Adipose tissue (tissue), 3 donors: Measurements from ENCODE around the gene RPL22. TPM values are rescaled to one million over a fixed set of nuclear protein-coding genes. Genes with fewer than 3 reads are reported as not detected.

ENCODE experiments used
- H3K27ac ChIP-seq: one replicate; pipeline ENCODE4 v1.5.1; 2013; ENCODE audit warnings: low read depth, low read length
- WGBS, 3 donors: extraction: QIAGEN DNeasy Blood & Tissue Kit; methylation state at CpG; one replicate each; pipeline ENCODE4 v1.1.7; 2013; 5-methylcytosine and 5-hydroxymethylcytosine counted together
- polyA plus RNA-seq, 3 donors: library from polyadenylated mRNA; stranded (reverse); fragments of 200-250 nt; gene quantifications; one replicate each; pipeline ENCODE4 v1.2.3, GENCODE V29; 2013
- donor health status: healthy with polysubstance abuse.
- donor health status: Bipolar disorder and iron deficiency.
- donor health status: healthy.

RPL22 gene
- polyA plus RNA-seq, 3 donors: 159 to 575 (median 286) TPM

GRCh38 chr1:6180268-6180706, 19.1 kb downstream of the RPL22 start, which contains the start of gene CHD5:
Gene CHD5 (minus strand): TSS chr1:6180321. CDS start chr1:6180023, 298 bp downstream.
- H3K27ac ChIP-seq: no peak within 1 kb of the TSS
- WGBS, 3 donors: 0 to 3% (median 1%) methylated on average over 47 to 57 of the region's 57 CpGs

GRCh38 chr1:6179564-6180175, 19.7 kb downstream of the RPL22 start:
- H3K27ac ChIP-seq: no peak overlapping the region
- 0 to 1% (median 0%) methylated on average over 14 to 90 of the region's 92 CpGs for WGBS, 3 donors

GRCh38 chr1:6178751-6179563, 20.4 kb downstream of the RPL22 start:
- 3 to 8% (median 5%) methylated on average over 34 to 51 of the region's 51 CpGs for WGBS, 3 donors
- H3K27ac ChIP-seq: no peak overlapping the region

- H3K27ac ChIP-seq: no peak overlapping the region
- WGBS, 3 donors: 63 to 78% (median 77%) methylated on average over 18 of the region's 18 CpGs
Observed at GRCh38 chr1:6177681-6178380, 21.6 kb downstream of the RPL22 start.

GRCh38 chr1:6176779-6177178, 22.6 kb downstream of the RPL22 start:
- 64 to 68% (median 67%) methylated on average over 5 of the region's 5 CpGs for WGBS, 3 donors
- no peak overlapping the region for H3K27ac ChIP-seq

GRCh38 chr1:6175411-6175828, 24.0 kb downstream of the RPL22 start:
- no peak overlapping the region for H3K27ac ChIP-seq
- 84 to 97% (median 93%) methylated on average over 6 of the region's 6 CpGs for WGBS, 3 donors

- WGBS, 3 donors: 82 to 97% (median 95%) methylated on average over 5 of the region's 5 CpGs
- no peak overlapping the region for H3K27ac ChIP-seq
Observed at GRCh38 chr1:6174621-6175410, 24.6 kb downstream of the RPL22 start.

GRCh38 chr1:6172549-6172948, 26.8 kb downstream of the RPL22 start:
- 76 to 79% (median 76%) methylated on average over 10 of the region's 10 CpGs for WGBS, 3 donors
- no peak overlapping the region for H3K27ac ChIP-seq

GRCh38 chr1:6171548-6172124, 27.8 kb downstream of the RPL22 start:
- 34 to 45% (median 38%) methylated on average over 10 of the region's 10 CpGs for WGBS, 3 donors
- H3K27ac ChIP-seq: no peak overlapping the region

- 36 to 68% (median 46%) methylated on average over 18 to 19 of the region's 19 CpGs for WGBS, 3 donors
- no peak overlapping the region for H3K27ac ChIP-seq
Observed at GRCh38 chr1:6170742-6171201, 28.6 kb downstream of the RPL22 start.

- H3K27ac ChIP-seq: no peak overlapping the region
Observed at GRCh38 chr1:6170116-6170741, 29.2 kb downstream of the RPL22 start.

GRCh38 chr1:6168947-6169586, 30.3 kb downstream of the RPL22 start:
- WGBS, 3 donors: 60 to 82% (median 78%) methylated on average over 18 of the region's 18 CpGs
- no peak overlapping the region for H3K27ac ChIP-seq

More at GRCh38 chr1:6170116-6170741, 29.2 kb downstream of the RPL22 start:
- 75 to 83% (median 79%) methylated on average over 15 to 16 of the region's 16 CpGs for WGBS, 3 donors

GRCh38 chr1:6167391-6168303, 31.7 kb downstream of the RPL22 start:
- WGBS, 3 donors: 65 to 72% (median 72%) methylated on average over 34 of the region's 34 CpGs
- H3K27ac ChIP-seq: no peak overlapping the region

GRCh38 chr1:6166655-6167390, 32.6 kb downstream of the RPL22 start:
- no peak overlapping the region for H3K27ac ChIP-seq
- 74 to 85% (median 82%) methylated on average over 19 of the region's 19 CpGs for WGBS, 3 donors

GRCh38 chr1:6166221-6166620, 33.2 kb downstream of the RPL22 start:
- 35 to 75% (median 66%) methylated on average over 5 to 10 of the region's 10 CpGs for WGBS, 3 donors
- H3K27ac ChIP-seq: no peak overlapping the region
